HG03378 (cell line): ENCODE data around the gene BBS2.
A peak's percentile ranks its signal among the peaks of the same experiment; 100 is the strongest.

Source experiments
- ATAC-seq: cut with Tn5 transposase; IDR thresholded peaks from one replicate; pipeline ENCODE4 v1.9.1; 2021; ENCODE audit warnings: mild to moderate bottlenecking, moderate library complexity; ENCODE audit not compliant: unreplicated experiment

Gene BBS2

GRCh38 chr16:56479469-56479868 lies 40.4 kb downstream of the BBS2 start:
- ATAC-seq = no peak

- ATAC-seq = no peak
Observed at GRCh38 chr16:56478281-56479049, 41.4 kb downstream of the BBS2 start.

GRCh38 chr16:56477096-56477878 lies 42.5 kb downstream of the BBS2 start:
- ATAC-seq = no peak

GRCh38 chr16:56475201-56475600 lies 44.6 kb downstream of the BBS2 start:
- ATAC-seq = no peak

- no peak for ATAC-seq
Observed at GRCh38 chr16:56470666-56471065, 49.2 kb downstream of the BBS2 start.

- no peak for ATAC-seq
Observed at GRCh38 chr16:56470232-56470631, 49.6 kb downstream of the BBS2 start.

GRCh38 chr16:56469748-56470147 lies 50.1 kb downstream of the BBS2 start:
- ATAC-seq = no peak

GRCh38 chr16:56468800-56469199 lies 51.0 kb downstream of the BBS2 start:
- no peak for ATAC-seq

GRCh38 chr16:56466344-56466743 lies 53.5 kb downstream of the BBS2 start:
- no peak for ATAC-seq

- no peak for ATAC-seq
Observed at GRCh38 chr16:56463153-56463552, 56.7 kb downstream of the BBS2 start.

- no peak for ATAC-seq
Observed at GRCh38 chr16:56462064-56462796, 57.6 kb downstream of the BBS2 start.

- no peak for ATAC-seq
Observed at GRCh38 chr16:56460101-56460500, 59.7 kb downstream of the BBS2 start.

GRCh38 chr16:56457927-56458470 lies 61.8 kb downstream of the BBS2 start:
- no peak for ATAC-seq

GRCh38 chr16:56451753-56452689 lies 67.8 kb downstream of the BBS2 start:
- ATAC-seq = peak; percentile 26

GRCh38 chr16:56450986-56451752 lies 68.7 kb downstream of the BBS2 start, which contains the start of the genes NUDT21 and OGFOD1:
TSS of gene NUDT21 (minus strand) at chr16:56451332. CDS start at chr16:56451202, 130 bp downstream.
TSS of gene OGFOD1 (plus strand) at chr16:56451554. CDS start at chr16:56451613, 59 bp downstream.
- peak; percentile 92 for ATAC-seq

GRCh38 chr16:56450275-56450985 lies 69.4 kb downstream of the BBS2 start:
- no peak for ATAC-seq

GRCh38 chr16:56448005-56448404 lies 71.8 kb downstream of the BBS2 start:
- no peak for ATAC-seq

- ATAC-seq = no peak
Observed at GRCh38 chr16:56447286-56447685, 72.5 kb downstream of the BBS2 start.

- ATAC-seq = no peak
Observed at GRCh38 chr16:56438038-56438437, 81.8 kb downstream of the BBS2 start.
